BLaER1 treated with 17β-estradiol and CSF1 and Interleukin-3, amounts not matched to agents 10 nM and 100 nM (cell line): ENCODE data around the gene P4HTM.

Experiments
- H3K27ac ChIP-seq, 11 experiments: shearing (Covaris generic); formaldehyde crosslinking; 2 replicates each; pipeline ENCODE4 v1.8.1; 2022
- H3K27me3 ChIP-seq, 11 experiments: shearing (Covaris generic); formaldehyde crosslinking; 2 replicates each; pipeline ENCODE4 v1.8.1; 2022
- H3K36me3 ChIP-seq, 11 experiments: shearing (Covaris generic); formaldehyde crosslinking; 2 replicates each; pipeline ENCODE4 v1.8.1; 2022
- H3K4me1 ChIP-seq, 10 experiments: shearing (Covaris generic); formaldehyde crosslinking; 2 replicates each; pipeline ENCODE4 v1.8.1; 2022
- H3K4me2 ChIP-seq, 11 experiments: shearing (Covaris generic); formaldehyde crosslinking; 2 replicates each; pipeline ENCODE4 v1.8.1; 2022
- H3K4me3 ChIP-seq, 10 experiments: shearing (Covaris generic); formaldehyde crosslinking; 2 replicates each; pipeline ENCODE4 v1.8.1; 2022
- H3K9ac ChIP-seq, 11 experiments: shearing (Covaris generic); formaldehyde crosslinking; 2 replicates each; pipeline ENCODE4 v1.8.1; 2022
- H3K9me3 ChIP-seq, 11 experiments: shearing (Covaris generic); formaldehyde crosslinking; replicated peaks in 1 of 11; 2 replicates each; pipeline ENCODE4 v1.8.1; 2022
- H4K20me1 ChIP-seq, 11 experiments: shearing (Covaris generic); formaldehyde crosslinking; 2 replicates each; pipeline ENCODE4 v1.8.1; 2022
- Cebpa-rat ChIP-seq, 11 experiments: shearing (Covaris generic); IDR thresholded peaks; 2 replicates each; pipeline ENCODE4 v1.8.1; 2022

P4HTM gene

DNA sequence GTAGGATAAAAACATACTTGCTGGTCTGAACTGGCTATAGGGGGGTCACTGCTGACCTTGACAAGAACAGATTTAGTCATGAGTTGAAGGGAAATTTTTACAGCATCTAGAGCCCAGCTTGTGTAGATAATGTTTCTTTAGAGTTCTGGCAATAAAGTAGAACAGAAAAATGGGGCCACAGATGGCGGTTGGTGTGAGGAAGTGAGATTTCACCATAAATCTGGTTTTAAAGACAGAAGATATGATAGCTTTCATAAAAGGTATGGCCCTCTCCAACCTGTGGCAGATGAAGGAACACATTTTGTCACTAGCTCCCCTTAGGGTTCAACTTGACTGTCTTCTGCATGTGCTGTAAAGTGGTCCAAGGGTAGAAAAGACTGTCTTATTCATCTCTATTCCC, 63.5 kb downstream of the P4HTM start:
- TF ChIP-seq Cebpa-rat (IDR thresholded peaks at IDR 0.05), result no peak
- Histone ChIP-seq H3K4me1 (peaks cover 0 to 8% (median 0%) of the 10 kb centered on the region in 10 experiments; a peak in 4 of 20 replicates), H3K4me2 (no peak overlapping the region), H3K27ac (no peak overlapping the region), H3K4me3 (no peak overlapping the region), H4K20me1 (peaks cover 31 to 97% (median 78%) of the 10 kb centered on the region in 11 experiments; a peak in 20 of 22 replicates), H3K9ac (no peak overlapping the region), H3K9me3 (no peaks in the 10 kb centered on the region), H3K27me3 (no peaks in the 10 kb centered on the region), H3K36me3 (peaks cover 88 to 100% (median 97%) of the 10 kb centered on the region in 11 experiments)

DNA sequence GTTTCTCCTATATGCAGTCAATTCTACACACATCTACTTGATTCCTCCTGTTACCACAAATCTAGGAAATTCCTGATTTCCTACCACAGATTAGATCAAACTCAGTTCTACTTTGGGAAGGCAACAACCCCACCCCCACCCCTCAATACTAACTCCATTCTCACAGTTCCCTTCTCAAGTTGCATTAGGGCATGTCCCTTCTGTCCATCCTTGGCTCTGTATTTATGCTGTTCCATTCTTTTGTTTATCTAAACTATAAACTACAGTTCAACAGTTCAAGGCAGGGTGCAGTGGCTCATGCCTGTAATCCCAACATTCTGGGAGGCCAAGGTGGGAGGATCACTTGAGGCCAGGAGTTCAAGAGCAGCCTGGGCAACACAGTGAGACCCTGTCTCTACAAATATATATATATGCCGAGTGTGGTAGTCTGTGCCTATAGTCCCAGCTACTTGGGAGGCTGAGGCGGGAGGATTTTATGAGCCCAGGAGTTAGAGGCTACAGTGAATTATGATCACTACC, 64.4 kb downstream of the P4HTM start:
- no peak overlapping the region for H3K4me2 ChIP-seq
- TF ChIP-seq Cebpa-rat (IDR thresholded peaks at IDR 0.05), result no peak
- H3K27ac ChIP-seq, result no peak overlapping the region
- H3K9ac ChIP-seq, result no peak overlapping the region
- no peaks in the 10 kb centered on the region for H3K27me3 ChIP-seq
- H3K9me3 ChIP-seq, result no peaks in the 10 kb centered on the region
- H4K20me1 ChIP-seq, result peaks cover 31 to 97% (median 75%) of the 10 kb centered on the region in 11 experiments; a peak in 20 of 22 replicates
- no peak overlapping the region for H3K4me3 ChIP-seq
- H3K4me1 ChIP-seq, result peaks cover 0 to 9% (median 0%) of the 10 kb centered on the region in 10 experiments; a peak in 4 of 20 replicates
- peaks cover 93 to 100% (median 97%) of the 10 kb centered on the region in 11 experiments for H3K36me3 ChIP-seq
